ENCODE results near the gene SRGAP2B.
"Not testable (repeated sequence)": the region's sequence is repeated elsewhere in the genome, so short reads cannot be mapped to it uniquely, and the experiment has no call there.

DNA sequence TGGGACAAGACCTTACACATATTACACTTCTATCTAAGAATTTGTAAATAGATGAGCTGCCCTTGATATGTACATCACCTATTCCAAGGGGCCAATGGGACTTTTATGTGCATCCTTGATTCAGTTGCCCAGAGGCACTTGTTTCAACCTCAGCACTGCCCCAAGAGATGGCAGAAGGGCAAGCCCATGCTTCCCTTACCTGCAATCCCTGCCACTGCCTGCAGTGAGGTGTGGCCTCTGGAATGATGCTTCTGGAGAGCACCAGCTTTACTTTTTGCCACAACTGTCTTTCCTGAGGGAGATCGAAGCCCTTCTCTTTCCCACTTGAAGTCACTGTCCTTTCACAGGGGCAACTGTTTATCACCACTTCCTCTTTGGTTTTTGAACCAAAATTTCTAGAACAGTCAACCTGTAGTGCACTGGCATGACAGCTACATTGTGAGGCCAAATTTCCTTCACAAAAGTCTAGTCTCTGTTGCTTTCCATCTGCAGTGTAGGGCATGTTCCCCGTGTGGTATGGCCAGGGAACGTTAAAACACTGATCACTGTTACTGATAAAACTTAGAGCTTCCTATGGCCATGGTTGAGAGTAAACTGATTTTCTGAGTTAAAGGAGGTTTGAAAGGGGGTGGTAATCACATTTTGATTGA, 49.3 kb upstream of the SRGAP2B start:
- TF ChIP-seq CTCF (optimal IDR thresholded peaks at IDR 0.05 in 1 of 3, IDR thresholded peaks at IDR 0.05 in 1 of 3, conservative IDR thresholded peaks at IDR 0.05 in 1 of 3; ENCODE audit: extremely low read depth in 1 of 3, insufficient read depth in 2 of 3, low read length in 3 of 3); EZH2 (IDR thresholded peaks at IDR 0.05; ENCODE audit: low read length): not testable (repeated sequence)
